ENCODE data around the gene OBSCN.

The OBSCN gene

GRCh38 chr1:228320394-228320793 is 112.5 kb downstream of the OBSCN start:
- H3K4me3 ChIP-seq (ENCODE audit: extremely low read depth, insufficient read depth, low read length, poor library complexity, severe bottlenecking) = no peak overlapping the region
- peaks cover 62% of the 10 kb centered on the region for H3K36me3 ChIP-seq (ENCODE audit: control insufficient read depth, insufficient read depth, low read length)
- no peaks in the 10 kb centered on the region for H3K9me3 ChIP-seq (ENCODE audit: control insufficient read depth, low read length)
- 89 to 97% methylated on average over 3 of the region's 3 CpGs for WGBS, 2 experiments (ENCODE audit: insufficient coverage in 2 of 2)
- H3K27ac ChIP-seq (ENCODE audit: low read depth, low read length, severe bottlenecking) = no peak overlapping the region
- H3K4me1 ChIP-seq (ENCODE audit: control insufficient read depth, insufficient read depth, low read length, poor library complexity, severe bottlenecking) = no peaks in the 10 kb centered on the region

DNA sequence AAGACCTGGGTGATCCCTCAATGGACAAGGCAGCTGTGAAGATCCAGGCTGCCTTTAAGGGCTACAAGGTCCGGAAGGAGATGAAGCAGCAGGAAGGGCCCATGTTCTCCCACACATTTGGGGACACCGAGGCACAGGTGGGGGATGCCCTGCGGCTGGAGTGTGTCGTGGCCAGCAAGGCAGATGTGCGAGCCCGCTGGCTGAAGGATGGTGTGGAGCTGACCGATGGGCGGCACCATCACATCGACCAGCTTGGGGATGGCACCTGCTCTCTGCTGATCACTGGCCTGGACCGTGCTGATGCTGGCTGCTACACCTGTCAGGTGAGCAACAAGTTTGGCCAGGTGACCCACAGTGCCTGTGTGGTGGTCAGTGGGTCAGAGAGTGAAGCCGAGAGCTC is 113.6 kb downstream of the OBSCN start:
- H3K4me3 ChIP-seq (ENCODE audit: extremely low read depth, insufficient read depth, low read length, poor library complexity, severe bottlenecking) = no peak overlapping the region
- no peak overlapping the region for H3K27ac ChIP-seq (ENCODE audit: low read depth, low read length, severe bottlenecking)
- no peaks in the 10 kb centered on the region for H3K4me1 ChIP-seq (ENCODE audit: control insufficient read depth, insufficient read depth, low read length, poor library complexity, severe bottlenecking)
- H3K9me3 ChIP-seq (ENCODE audit: control insufficient read depth, low read length) = no peaks in the 10 kb centered on the region
- peaks cover 62% of the 10 kb centered on the region for H3K36me3 ChIP-seq (ENCODE audit: control insufficient read depth, insufficient read depth, low read length)
- 98% methylated on average over 11 of the region's 11 CpGs for WGBS, 2 experiments (ENCODE audit: insufficient coverage in 2 of 2)

DNA sequence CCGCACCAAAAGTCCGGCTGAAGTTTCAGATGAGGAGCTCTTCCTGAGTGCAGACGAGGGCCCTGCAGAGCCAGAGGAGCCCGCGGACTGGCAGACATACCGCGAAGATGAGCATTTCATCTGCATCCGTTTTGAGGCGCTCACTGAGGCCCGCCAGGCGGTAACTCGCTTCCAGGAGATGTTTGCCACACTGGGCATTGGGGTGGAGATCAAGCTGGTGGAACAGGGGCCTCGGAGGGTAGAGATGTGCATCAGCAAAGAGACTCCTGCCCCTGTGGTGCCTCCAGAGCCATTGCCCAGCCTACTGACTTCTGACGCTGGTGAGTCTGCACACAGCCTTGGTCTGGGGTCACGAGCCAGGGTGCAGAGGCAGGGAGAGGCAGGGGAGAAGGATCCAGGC is 114.1 kb downstream of the OBSCN start:
- H3K9me3 ChIP-seq (ENCODE audit: control insufficient read depth, low read length) = no peaks in the 10 kb centered on the region
- H3K27ac ChIP-seq (ENCODE audit: low read depth, low read length, severe bottlenecking) = no peak overlapping the region
- H3K4me1 ChIP-seq (ENCODE audit: control insufficient read depth, insufficient read depth, low read length, poor library complexity, severe bottlenecking) = no peaks in the 10 kb centered on the region
- 88 to 94% methylated on average over 14 to 15 of the region's 15 CpGs for WGBS, 2 experiments (ENCODE audit: insufficient coverage in 2 of 2)
- peaks cover 62% of the 10 kb centered on the region for H3K36me3 ChIP-seq (ENCODE audit: control insufficient read depth, insufficient read depth, low read length)
- H3K4me3 ChIP-seq (ENCODE audit: extremely low read depth, insufficient read depth, low read length, poor library complexity, severe bottlenecking) = no peak overlapping the region

- Histone ChIP-seq H3K27ac (ENCODE audit: low read depth, low read length, severe bottlenecking) (no peak overlapping the region), H3K9me3 (ENCODE audit: control insufficient read depth, low read length) (no peaks in the 10 kb centered on the region), H3K4me1 (ENCODE audit: control insufficient read depth, insufficient read depth, low read length, poor library complexity, severe bottlenecking) (no peaks in the 10 kb centered on the region), H3K4me3 (ENCODE audit: extremely low read depth, insufficient read depth, low read length, poor library complexity, severe bottlenecking) (no peak overlapping the region), H3K36me3 (ENCODE audit: control insufficient read depth, insufficient read depth, low read length) (peaks cover 62% of the 10 kb centered on the region)
- 94 to 99% methylated on average over 8 to 9 of the region's 9 CpGs for WGBS, 2 experiments (ENCODE audit: insufficient coverage in 2 of 2)
Observed at GRCh38 chr1:228323401-228323800, 115.6 kb downstream of the OBSCN start.

DNA sequence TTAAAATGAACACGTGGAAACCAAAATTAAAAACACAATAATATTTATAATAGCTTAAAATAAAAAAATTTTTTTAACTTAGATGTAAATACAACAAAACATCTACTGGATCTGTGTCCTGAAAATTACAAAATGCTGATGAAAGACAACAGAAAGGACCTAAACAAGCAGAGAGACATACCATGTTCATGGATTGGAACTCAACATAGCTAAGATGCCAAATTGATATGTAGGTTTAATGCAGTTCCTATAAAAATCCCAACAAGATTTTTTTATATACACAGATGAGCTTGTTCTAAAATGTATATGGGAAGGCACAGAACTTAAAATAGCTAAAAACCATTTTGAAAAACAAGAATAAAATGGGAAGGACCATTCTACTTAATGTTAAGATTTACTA is 117.4 kb downstream of the OBSCN start:
- no peak overlapping the region for H3K4me3 ChIP-seq (ENCODE audit: extremely low read depth, insufficient read depth, low read length, poor library complexity, severe bottlenecking)
- no peaks in the 10 kb centered on the region for H3K9me3 ChIP-seq (ENCODE audit: control insufficient read depth, low read length)
- H3K27ac ChIP-seq (ENCODE audit: low read depth, low read length, severe bottlenecking) = no peak overlapping the region
- no CpG with 5 or more reads among the region's 1 CpG for WGBS, 2 experiments (ENCODE audit: insufficient coverage in 2 of 2)
- H3K4me1 ChIP-seq (ENCODE audit: control insufficient read depth, insufficient read depth, low read length, poor library complexity, severe bottlenecking) = no peaks in the 10 kb centered on the region
- H3K36me3 ChIP-seq (ENCODE audit: control insufficient read depth, insufficient read depth, low read length) = peaks cover 48% of the 10 kb centered on the region

- Histone ChIP-seq H3K27ac (ENCODE audit: low read depth, low read length, severe bottlenecking) (no peak overlapping the region), H3K36me3 (ENCODE audit: control insufficient read depth, insufficient read depth, low read length) (peaks cover 13% of the 10 kb centered on the region), H3K4me3 (ENCODE audit: extremely low read depth, insufficient read depth, low read length, poor library complexity, severe bottlenecking) (no peak overlapping the region), H3K4me1 (ENCODE audit: control insufficient read depth, insufficient read depth, low read length, poor library complexity, severe bottlenecking) (no peaks in the 10 kb centered on the region), H3K9me3 (ENCODE audit: control insufficient read depth, low read length) (no peaks in the 10 kb centered on the region)
- 87 to 95% methylated on average over 1 to 2 of the region's 2 CpGs for WGBS, 2 experiments (ENCODE audit: insufficient coverage in 2 of 2)
Observed at GRCh38 chr1:228329887-228330286, 122.0 kb downstream of the OBSCN start.

DNA sequence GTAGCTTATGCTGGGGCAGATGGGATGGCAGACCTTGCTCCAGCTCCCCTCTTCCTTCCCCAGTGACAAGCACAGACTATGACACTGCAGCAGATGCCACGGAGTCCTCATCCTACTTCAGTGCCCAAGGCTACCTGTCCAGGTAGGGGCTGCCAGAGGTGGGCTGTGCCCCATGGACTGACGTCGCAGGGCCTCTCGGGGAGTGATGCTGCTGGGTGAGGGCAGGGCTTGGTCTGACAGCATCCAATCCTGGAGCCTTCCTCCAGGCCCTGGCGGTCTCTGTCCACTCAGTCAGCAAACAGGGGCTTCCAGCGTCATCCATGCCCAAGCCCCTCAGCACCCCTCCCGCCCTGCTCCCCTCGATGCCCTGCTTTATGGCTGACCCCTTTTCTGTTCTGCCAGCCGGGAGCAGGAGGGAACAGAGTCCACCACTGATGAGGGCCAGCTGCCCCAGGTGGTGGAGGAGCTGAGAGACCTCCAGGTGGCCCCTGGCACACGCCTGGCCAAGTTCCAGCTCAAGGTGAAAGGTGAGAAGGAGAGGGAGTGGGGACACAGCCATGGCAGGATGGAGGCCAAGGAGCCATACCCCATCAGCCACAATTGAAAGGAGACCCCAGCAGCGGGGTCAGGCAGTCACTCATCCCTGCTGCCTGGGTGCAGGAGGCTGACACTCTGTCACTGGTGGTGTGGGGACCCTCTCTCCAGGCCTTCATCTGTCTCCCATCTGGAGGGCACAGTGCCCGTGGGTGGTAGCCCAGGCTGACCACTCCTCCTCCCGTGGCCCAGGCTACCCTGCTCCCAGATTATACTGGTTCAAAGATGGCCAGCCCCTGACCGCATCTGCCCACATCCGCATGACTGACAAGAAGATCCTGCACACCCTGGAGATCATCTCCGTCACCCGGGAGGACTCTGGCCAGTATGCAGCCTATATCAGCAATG is 125.2 kb downstream of the OBSCN start:
- no peaks in the 10 kb centered on the region for H3K4me1 ChIP-seq (ENCODE audit: control insufficient read depth, insufficient read depth, low read length, poor library complexity, severe bottlenecking)
- no peaks in the 10 kb centered on the region for H3K9me3 ChIP-seq (ENCODE audit: control insufficient read depth, low read length)
- 89 to 96% methylated on average over 12 to 16 of the region's 17 CpGs for WGBS, 2 experiments (ENCODE audit: insufficient coverage in 2 of 2)
- peaks cover 11% of the 10 kb centered on the region for H3K36me3 ChIP-seq (ENCODE audit: control insufficient read depth, insufficient read depth, low read length)
- H3K4me3 ChIP-seq (ENCODE audit: extremely low read depth, insufficient read depth, low read length, poor library complexity, severe bottlenecking) = no peak overlapping the region
- H3K27ac ChIP-seq (ENCODE audit: low read depth, low read length, severe bottlenecking) = no peak overlapping the region

- WGBS, 2 experiments (ENCODE audit: insufficient coverage in 2 of 2) = 88 to 95% methylated on average over 10 of the region's 10 CpGs
- Histone ChIP-seq H3K4me1 (ENCODE audit: control insufficient read depth, insufficient read depth, low read length, poor library complexity, severe bottlenecking) (no peaks in the 10 kb centered on the region), H3K4me3 (ENCODE audit: extremely low read depth, insufficient read depth, low read length, poor library complexity, severe bottlenecking) (no peak overlapping the region)
Observed at GRCh38 chr1:228333739-228334115, 125.9 kb downstream of the OBSCN start.

DNA sequence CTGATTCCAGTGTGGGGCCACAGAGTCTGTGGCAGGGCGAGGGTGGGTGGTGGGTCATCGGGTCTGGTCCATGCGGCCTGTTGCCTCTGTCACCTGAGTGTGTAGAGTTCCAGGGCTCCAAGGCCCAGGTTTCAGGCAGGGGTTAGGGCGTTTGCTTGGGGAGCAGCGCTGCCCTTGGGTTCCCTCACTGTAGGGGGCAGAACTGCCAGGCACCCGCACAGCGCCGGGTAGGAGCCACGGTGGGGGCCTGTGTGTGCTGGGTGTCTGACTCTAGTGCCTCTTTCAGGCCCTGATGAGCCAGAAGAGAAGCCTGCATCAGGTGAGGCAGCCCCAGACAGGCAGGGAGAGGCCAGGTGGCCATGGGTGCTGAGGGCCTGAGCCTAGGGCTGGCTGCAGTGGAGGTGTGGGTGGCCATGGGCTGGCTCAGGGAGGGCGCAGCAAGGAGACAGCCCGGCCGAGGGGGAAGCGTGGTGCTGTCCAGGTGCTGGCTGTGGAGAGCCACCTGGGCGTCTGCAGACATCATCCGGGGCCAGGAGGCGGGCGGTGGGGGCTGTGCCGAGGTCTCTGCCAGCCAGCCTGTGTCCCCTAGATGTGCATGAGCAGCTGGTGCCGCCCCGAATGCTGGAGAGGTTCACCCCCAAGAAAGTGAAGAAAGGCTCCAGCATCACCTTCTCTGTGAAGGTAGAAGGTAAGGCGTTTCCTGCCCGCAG is 126.5 kb downstream of the OBSCN start:
- H3K4me1 ChIP-seq (ENCODE audit: control insufficient read depth, insufficient read depth, low read length, poor library complexity, severe bottlenecking) = no peaks in the 10 kb centered on the region
- peaks cover 14% of the 10 kb centered on the region for H3K36me3 ChIP-seq (ENCODE audit: control insufficient read depth, insufficient read depth, low read length)
- H3K9me3 ChIP-seq (ENCODE audit: control insufficient read depth, low read length) = no peaks in the 10 kb centered on the region
- H3K27ac ChIP-seq (ENCODE audit: low read depth, low read length, severe bottlenecking) = no peak overlapping the region
- 90 to 94% methylated on average over 16 to 22 of the region's 22 CpGs for WGBS, 2 experiments (ENCODE audit: insufficient coverage in 2 of 2)
- H3K4me3 ChIP-seq (ENCODE audit: extremely low read depth, insufficient read depth, low read length, poor library complexity, severe bottlenecking) = no peak overlapping the region

More at GRCh38 chr1:228333739-228334115, 125.9 kb downstream of the OBSCN start:
- no peaks in the 10 kb centered on the region for H3K9me3 ChIP-seq (ENCODE audit: control insufficient read depth, low read length)
- H3K36me3 ChIP-seq (ENCODE audit: control insufficient read depth, insufficient read depth, low read length) = peaks cover 11% of the 10 kb centered on the region
- H3K27ac ChIP-seq (ENCODE audit: low read depth, low read length, severe bottlenecking) = no peak overlapping the region

DNA sequence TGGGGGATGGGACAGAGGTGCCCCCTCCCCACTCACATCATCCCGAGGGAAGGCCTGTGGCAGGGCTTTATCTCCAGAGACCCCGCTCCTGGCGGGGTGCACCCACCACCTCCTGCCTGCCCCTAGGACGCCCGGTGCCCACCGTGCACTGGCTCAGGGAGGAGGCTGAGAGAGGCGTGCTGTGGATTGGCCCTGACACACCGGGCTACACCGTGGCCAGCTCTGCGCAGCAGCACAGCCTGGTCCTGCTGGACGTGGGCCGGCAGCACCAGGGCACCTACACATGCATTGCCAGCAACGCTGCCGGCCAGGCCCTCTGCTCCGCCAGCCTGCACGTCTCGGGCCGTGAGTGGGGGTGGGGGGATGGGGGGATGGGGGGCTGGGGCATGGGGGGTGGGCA is 127.1 kb downstream of the OBSCN start:
- H3K4me1 ChIP-seq (ENCODE audit: control insufficient read depth, insufficient read depth, low read length, poor library complexity, severe bottlenecking) = no peaks in the 10 kb centered on the region
- no peaks in the 10 kb centered on the region for H3K9me3 ChIP-seq (ENCODE audit: control insufficient read depth, low read length)
- no peak overlapping the region for H3K27ac ChIP-seq (ENCODE audit: low read depth, low read length, severe bottlenecking)
- WGBS, 2 experiments (ENCODE audit: insufficient coverage in 2 of 2) = 94 to 97% methylated on average over 7 to 12 of the region's 18 CpGs
- peaks cover 14% of the 10 kb centered on the region for H3K36me3 ChIP-seq (ENCODE audit: control insufficient read depth, insufficient read depth, low read length)
- H3K4me3 ChIP-seq (ENCODE audit: extremely low read depth, insufficient read depth, low read length, poor library complexity, severe bottlenecking) = no peak overlapping the region

All from mesodermal cell (in vitro differentiated cells).